ENCODE measurements around the gene ABL2.
A peak's percentile ranks its signal among the peaks of the same experiment; 100 is the strongest.
"Not testable (repeated sequence)": the region's sequence is repeated elsewhere in the genome, so short reads cannot be mapped to it uniquely, and the experiment has no call there.

ABL2 gene

GRCh38 chr1:179245426-179245825 lies 15.9 kb upstream of the ABL2 start:
- H3K36me3 ChIP-seq (ENCODE audit: control insufficient read depth in 2 of 2, insufficient read depth in 2 of 2, low read length in 2 of 2); H3K4me3 ChIP-seq (ENCODE audit: low read length in 2 of 2); H3K27ac ChIP-seq (ENCODE audit: low read length); H3K9ac ChIP-seq (ENCODE audit: low read length in 2 of 2); H3K27me3 ChIP-seq (ENCODE audit: control insufficient read depth in 1 of 2, insufficient read depth in 2 of 2, low read length in 2 of 2); H3K9me3 ChIP-seq (ENCODE audit: control insufficient read depth in 2 of 2, low read length in 2 of 2); H3K4me1 ChIP-seq (ENCODE audit: control insufficient read depth, insufficient read depth, low read length): not testable (repeated sequence)

GRCh38 chr1:179241530-179242097 lies 12.1 kb upstream of the ABL2 start:
- Histone ChIP-seq H3K36me3 (ENCODE audit: control insufficient read depth in 2 of 2, insufficient read depth in 2 of 2, low read length in 2 of 2) (no peaks in the 10 kb centered on the region), H3K9me3 (ENCODE audit: control insufficient read depth in 2 of 2, low read length in 2 of 2) (no peaks in the 10 kb centered on the region), H3K9ac (ENCODE audit: low read length in 2 of 2) (no peak overlapping the region), H3K4me1 (ENCODE audit: control insufficient read depth, insufficient read depth, low read length) (no peaks in the 10 kb centered on the region), H3K27ac (ENCODE audit: low read length) (no peak overlapping the region), H3K4me3 (ENCODE audit: low read length in 2 of 2) (no peak overlapping the region), H3K27me3 (ENCODE audit: control insufficient read depth in 1 of 2, insufficient read depth in 2 of 2, low read length in 2 of 2) (no peaks in the 10 kb centered on the region)

GRCh38 chr1:179237222-179237621 lies 7.7 kb upstream of the ABL2 start:
- no peaks in the 10 kb centered on the region for H3K9me3 ChIP-seq (ENCODE audit: control insufficient read depth in 2 of 2, low read length in 2 of 2)
- H3K27me3 ChIP-seq (ENCODE audit: control insufficient read depth in 1 of 2, insufficient read depth in 2 of 2, low read length in 2 of 2) = no peaks in the 10 kb centered on the region
- no peak overlapping the region for H3K9ac ChIP-seq (ENCODE audit: low read length in 2 of 2)
- H3K4me3 ChIP-seq (ENCODE audit: low read length in 2 of 2) = no peak overlapping the region
- no peaks in the 10 kb centered on the region for H3K4me1 ChIP-seq (ENCODE audit: control insufficient read depth, insufficient read depth, low read length)
- no peaks in the 10 kb centered on the region for H3K36me3 ChIP-seq (ENCODE audit: control insufficient read depth in 2 of 2, insufficient read depth in 2 of 2, low read length in 2 of 2)
- no peak overlapping the region for H3K27ac ChIP-seq (ENCODE audit: low read length)

- no peaks in the 10 kb centered on the region for H3K36me3 ChIP-seq (ENCODE audit: control insufficient read depth in 2 of 2, insufficient read depth in 2 of 2, low read length in 2 of 2)
- H3K27me3 ChIP-seq (ENCODE audit: control insufficient read depth in 1 of 2, insufficient read depth in 2 of 2, low read length in 2 of 2) = no peaks in the 10 kb centered on the region
- no peak overlapping the region for H3K27ac ChIP-seq (ENCODE audit: low read length)
- no peak overlapping the region for H3K9ac ChIP-seq (ENCODE audit: low read length in 2 of 2)
- peaks cover 4% of the 10 kb centered on the region for H3K4me1 ChIP-seq (ENCODE audit: control insufficient read depth, insufficient read depth, low read length)
- no peaks in the 10 kb centered on the region for H3K9me3 ChIP-seq (ENCODE audit: control insufficient read depth in 2 of 2, low read length in 2 of 2)
- H3K4me3 ChIP-seq (ENCODE audit: low read length in 2 of 2) = no peak overlapping the region
These were observed 5.4 kb upstream of the ABL2 start for GRCh38 chr1:179234863-179235262.

DNA sequence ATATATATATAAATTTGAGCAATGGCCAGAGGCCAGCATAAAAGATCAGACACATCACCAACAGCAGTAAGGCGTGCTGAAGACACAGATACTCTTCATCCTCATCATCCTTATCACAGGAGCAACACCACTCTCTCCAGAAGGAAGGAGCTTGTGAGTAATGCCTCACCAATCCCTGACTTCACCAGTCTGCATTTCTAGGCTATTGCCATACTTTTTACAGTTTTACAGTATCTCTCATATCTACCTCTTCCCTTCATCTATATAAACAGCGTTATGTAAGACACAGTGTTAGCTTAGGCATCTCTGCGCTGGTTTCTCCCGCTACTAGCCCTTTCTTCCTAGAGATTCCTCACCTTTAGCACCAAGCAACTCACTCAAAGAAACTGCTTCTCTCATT lies 2.4 kb upstream of the ABL2 start:
- no peak overlapping the region for H3K9ac ChIP-seq (ENCODE audit: low read length in 2 of 2)
- H3K9me3 ChIP-seq (ENCODE audit: control insufficient read depth in 2 of 2, low read length in 2 of 2) = no peaks in the 10 kb centered on the region
- H3K4me3 ChIP-seq (ENCODE audit: low read length in 2 of 2) = no peak overlapping the region
- no peaks in the 10 kb centered on the region for H3K27me3 ChIP-seq (ENCODE audit: control insufficient read depth in 1 of 2, insufficient read depth in 2 of 2, low read length in 2 of 2)
- peaks cover 11% of the 10 kb centered on the region for H3K4me1 ChIP-seq (ENCODE audit: control insufficient read depth, insufficient read depth, low read length)
- no peaks in the 10 kb centered on the region for H3K36me3 ChIP-seq (ENCODE audit: control insufficient read depth in 2 of 2, insufficient read depth in 2 of 2, low read length in 2 of 2)
- H3K27ac ChIP-seq (ENCODE audit: low read length) = no peak overlapping the region

DNA sequence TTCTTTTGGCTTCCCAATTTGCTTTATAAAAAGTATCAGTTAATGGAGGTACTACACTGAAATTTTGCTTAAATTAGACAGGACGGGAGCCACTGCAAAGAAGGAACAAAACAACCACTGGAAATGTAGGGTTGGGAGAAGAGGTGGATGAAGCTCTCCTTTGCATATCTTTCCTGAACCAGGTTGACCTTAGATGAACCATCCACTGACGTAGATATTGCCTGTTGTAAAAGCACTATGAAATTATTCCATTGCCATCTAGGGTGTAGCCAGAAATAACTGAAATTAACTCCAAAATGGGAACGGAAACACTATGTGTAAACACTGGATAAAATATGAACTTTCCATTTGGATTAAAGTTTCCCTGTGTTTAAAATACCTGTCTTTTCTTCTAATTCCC lies 1.2 kb upstream of the ABL2 start:
- H3K27me3 ChIP-seq (ENCODE audit: control insufficient read depth in 1 of 2, insufficient read depth in 2 of 2, low read length in 2 of 2) = no peaks in the 10 kb centered on the region
- H3K9me3 ChIP-seq (ENCODE audit: control insufficient read depth in 2 of 2, low read length in 2 of 2) = no peaks in the 10 kb centered on the region
- peaks cover 11% of the 10 kb centered on the region for H3K4me1 ChIP-seq (ENCODE audit: control insufficient read depth, insufficient read depth, low read length)
- H3K4me3 ChIP-seq (ENCODE audit: low read length in 2 of 2) = no peak overlapping the region
- no peak overlapping the region for H3K9ac ChIP-seq (ENCODE audit: low read length in 2 of 2)
- H3K27ac ChIP-seq (ENCODE audit: low read length) = no peak overlapping the region
- no peaks in the 10 kb centered on the region for H3K36me3 ChIP-seq (ENCODE audit: control insufficient read depth in 2 of 2, insufficient read depth in 2 of 2, low read length in 2 of 2)

DNA sequence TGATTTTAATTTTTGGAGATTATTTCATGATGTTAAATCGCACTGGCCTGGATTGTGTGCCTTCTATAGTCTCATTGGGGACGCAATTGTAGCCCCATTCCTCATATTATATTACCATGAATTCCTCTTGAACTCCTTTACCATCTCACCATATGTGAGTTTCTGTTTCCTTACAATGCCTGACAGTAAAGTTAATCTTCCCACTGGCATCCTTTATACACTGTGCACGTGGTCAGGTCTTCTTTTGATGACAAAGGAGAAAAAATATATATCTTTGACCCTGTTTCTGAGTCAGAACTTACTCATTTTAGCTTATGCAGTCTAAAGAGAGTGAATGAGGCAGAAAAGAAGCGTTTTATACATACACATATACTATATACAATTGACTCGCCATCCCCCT lies 774 bp upstream of the ABL2 start:
- Histone ChIP-seq H3K4me3 (ENCODE audit: low read length in 2 of 2) (peak overlapping the region; percentile 80 to 84), H3K27me3 (ENCODE audit: control insufficient read depth in 1 of 2, insufficient read depth in 2 of 2, low read length in 2 of 2) (no peaks in the 10 kb centered on the region), H3K27ac (ENCODE audit: low read length) (peak overlapping the region; percentile 50), H3K9me3 (ENCODE audit: control insufficient read depth in 2 of 2, low read length in 2 of 2) (no peaks in the 10 kb centered on the region), H3K9ac (ENCODE audit: low read length in 2 of 2) (peak overlapping the region; percentile 69 to 79), H3K4me1 (ENCODE audit: control insufficient read depth, insufficient read depth, low read length) (peaks cover 11% of the 10 kb centered on the region), H3K36me3 (ENCODE audit: control insufficient read depth in 2 of 2, insufficient read depth in 2 of 2, low read length in 2 of 2) (no peaks in the 10 kb centered on the region)

- no peak overlapping the region for H3K27ac ChIP-seq (ENCODE audit: low read length)
- H3K9me3 ChIP-seq (ENCODE audit: control insufficient read depth in 2 of 2, low read length in 2 of 2) = no peaks in the 10 kb centered on the region
- H3K4me1 ChIP-seq (ENCODE audit: control insufficient read depth, insufficient read depth, low read length) = peaks cover 11% of the 10 kb centered on the region
- no peaks in the 10 kb centered on the region for H3K27me3 ChIP-seq (ENCODE audit: control insufficient read depth in 1 of 2, insufficient read depth in 2 of 2, low read length in 2 of 2)
- H3K4me3 ChIP-seq (ENCODE audit: low read length in 2 of 2) = peak overlapping the region; percentile 68 to 81
- peak overlapping the region; percentile 81 to 88 for H3K9ac ChIP-seq (ENCODE audit: low read length in 2 of 2)
- H3K36me3 ChIP-seq (ENCODE audit: control insufficient read depth in 2 of 2, insufficient read depth in 2 of 2, low read length in 2 of 2) = no peaks in the 10 kb centered on the region
These were observed 679 bp downstream of the ABL2 start for GRCh38 chr1:179228783-179229213.

- Histone ChIP-seq H3K9me3 (ENCODE audit: control insufficient read depth in 2 of 2, low read length in 2 of 2) (no peaks in the 10 kb centered on the region), H3K9ac (ENCODE audit: low read length in 2 of 2) (no peak overlapping the region), H3K36me3 (ENCODE audit: control insufficient read depth in 2 of 2, insufficient read depth in 2 of 2, low read length in 2 of 2) (no peaks in the 10 kb centered on the region), H3K27ac (ENCODE audit: low read length) (no peak overlapping the region), H3K4me1 (ENCODE audit: control insufficient read depth, insufficient read depth, low read length) (peaks cover 11% of the 10 kb centered on the region), H3K27me3 (ENCODE audit: control insufficient read depth in 1 of 2, insufficient read depth in 2 of 2, low read length in 2 of 2) (no peaks in the 10 kb centered on the region), H3K4me3 (ENCODE audit: low read length in 2 of 2) (no peak overlapping the region)
These were observed 2.7 kb downstream of the ABL2 start for GRCh38 chr1:179226738-179227137.

- not testable (repeated sequence) for H3K27me3 ChIP-seq (ENCODE audit: control insufficient read depth in 1 of 2, insufficient read depth in 2 of 2, low read length in 2 of 2); H3K36me3 ChIP-seq (ENCODE audit: control insufficient read depth in 2 of 2, insufficient read depth in 2 of 2, low read length in 2 of 2); H3K9ac ChIP-seq (ENCODE audit: low read length in 2 of 2); H3K4me1 ChIP-seq (ENCODE audit: control insufficient read depth, insufficient read depth, low read length); H3K9me3 ChIP-seq (ENCODE audit: control insufficient read depth in 2 of 2, low read length in 2 of 2); H3K27ac ChIP-seq (ENCODE audit: low read length); H3K4me3 ChIP-seq (ENCODE audit: low read length in 2 of 2)
These were observed 5.0 kb downstream of the ABL2 start for GRCh38 chr1:179224466-179224865.

DNA sequence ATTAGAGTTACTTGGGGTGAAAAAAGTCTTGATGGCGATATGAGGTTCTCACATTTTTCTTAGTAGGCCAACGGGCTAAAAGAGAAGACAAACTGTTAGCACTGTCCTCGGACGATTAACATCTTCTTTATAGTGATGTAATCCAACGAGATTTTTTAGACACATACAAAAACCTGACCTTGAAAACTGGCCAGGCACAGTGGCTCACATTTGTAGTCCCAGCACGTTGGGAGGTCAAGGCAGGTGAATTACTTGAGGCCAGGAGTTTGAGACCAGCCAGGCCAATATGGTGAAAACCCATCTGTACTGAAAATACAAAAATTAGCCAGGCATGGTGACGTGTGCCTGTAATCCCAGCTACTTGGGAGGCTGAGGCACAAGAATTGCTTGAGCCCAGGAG lies 8.4 kb downstream of the ABL2 start:
- not testable (repeated sequence) for H3K36me3 ChIP-seq (ENCODE audit: control insufficient read depth in 2 of 2, insufficient read depth in 2 of 2, low read length in 2 of 2); H3K4me3 ChIP-seq (ENCODE audit: low read length in 2 of 2); H3K4me1 ChIP-seq (ENCODE audit: control insufficient read depth, insufficient read depth, low read length); H3K27ac ChIP-seq (ENCODE audit: low read length); H3K9ac ChIP-seq (ENCODE audit: low read length in 2 of 2); H3K27me3 ChIP-seq (ENCODE audit: control insufficient read depth in 1 of 2, insufficient read depth in 2 of 2, low read length in 2 of 2); H3K9me3 ChIP-seq (ENCODE audit: control insufficient read depth in 2 of 2, low read length in 2 of 2)
